Neural cell (in vitro differentiated cells): ENCODE results near the gene CHD6. TPM values are rescaled to one million over a fixed set of nuclear protein-coding genes. Genes with fewer than 3 reads are reported as not detected.

Experiments used
- H2AFZ ChIP-seq: fragments of 200-600, 300-800 bp; sonication (generic), shearing (Covaris generic); 2 replicates; pipeline ENCODE4 v1.6.0; 2014; ENCODE audit warnings: low read depth, mild to moderate bottlenecking, antibody characterized with exemption, low read length, moderate library complexity
- H3F3A ChIP-seq: fragments of 200-600 bp; shearing (Covaris generic); 2 replicates; pipeline ENCODE4 v1.6.1; 2016; ENCODE audit warnings: mild to moderate bottlenecking, moderate library complexity, mixed read lengths, antibody characterized with exemption, low read length; ENCODE audit not compliant: insufficient read depth, poor library complexity, severe bottlenecking
- H3K27ac ChIP-seq: fragments of 200-600, 300-800 bp; sonication (generic), shearing (Covaris generic); 2 replicates; pipeline ENCODE4 v1.5.1; 2014; ENCODE audit warnings: mild to moderate bottlenecking, low read length, moderate library complexity
- H3K27me3 ChIP-seq: fragments of 300-800, 200-600 bp; sonication (generic), shearing (Covaris generic); 2 replicates; pipeline ENCODE4 v1.6.0; 2014; ENCODE audit warnings: mild to moderate bottlenecking, low read depth, low read length, moderate library complexity; ENCODE audit not compliant: insufficient read depth
- H3K36me3 ChIP-seq: fragments of 300-800, 200-600 bp; sonication (generic), shearing (Covaris generic); 2 replicates; pipeline ENCODE4 v1.5.1; 2014; ENCODE audit warnings: mild to moderate bottlenecking, antibody characterized with exemption, low read length, moderate library complexity; ENCODE audit not compliant: insufficient read depth
- H3K4me2 ChIP-seq: fragments of 300-800, 200-600 bp; sonication (generic), shearing (Covaris generic); 2 replicates; pipeline ENCODE4 v1.6.0; 2014; ENCODE audit warnings: mild to moderate bottlenecking, low read length
- H3K4me3 ChIP-seq: fragments of 300-800, 200-600 bp; sonication (generic), shearing (Covaris generic); 2 replicates; pipeline ENCODE4 v1.5.1; 2014; ENCODE audit warnings: mild to moderate bottlenecking, low read length, moderate library complexity
- H3K79me2 ChIP-seq: fragments of 200-600 bp; shearing (Covaris generic); replicated peaks from 2 replicates; pipeline ENCODE4 v1.6.0; 2014; ENCODE audit warnings: mild to moderate bottlenecking, low read length, moderate library complexity; ENCODE audit not compliant: insufficient read depth
- H3K9ac ChIP-seq: fragments of 300-800, 200-600 bp; sonication (generic), shearing (Covaris generic); 2 replicates; pipeline ENCODE4 v1.6.1; 2016; ENCODE audit warnings: mild to moderate bottlenecking, low read length, mixed read lengths
- H3K9me2 ChIP-seq: fragments of 200-600 bp; shearing (Covaris generic); 2 replicates; pipeline ENCODE4 v1.6.1; 2016; ENCODE audit warnings: mild to moderate bottlenecking, low read length, mixed read lengths; ENCODE audit not compliant: insufficient read depth
- H3K9me3 ChIP-seq: fragments of 200-600, 300-800 bp; sonication (generic), shearing (Covaris generic); 2 replicates; pipeline ENCODE4 v1.6.1; 2016; ENCODE audit warnings: mild to moderate bottlenecking, mixed run types, low read length, moderate library complexity, mixed read lengths
- H4K20me1 ChIP-seq: fragments of 200-600 bp; shearing (Covaris generic); 2 replicates; pipeline ENCODE4 v1.6.1; 2016; ENCODE audit warnings: mild to moderate bottlenecking, mixed run types; ENCODE audit not compliant: insufficient read depth
- EP300 ChIP-seq: fragments of 450-650 bp; conservative IDR thresholded peaks from 2 replicates; pipeline ENCODE4 v1.6.1; 2014; ENCODE audit warnings: antibody characterized with exemption, mild to moderate bottlenecking, moderate library complexity; ENCODE audit not compliant: poor library complexity, severe bottlenecking
- EZH2 ChIP-seq: fragments of 200-600, 300-800 bp; shearing (Covaris generic), sonication (generic); IDR thresholded peaks from 2 replicates; pipeline ENCODE4 v1.6.1; 2014; ENCODE audit warnings: antibody characterized with exemption, low read length, borderline replicate concordance, mild to moderate bottlenecking; ENCODE audit not compliant: insufficient read depth, poor library complexity, severe bottlenecking
- MXI1 ChIP-seq: fragments of 450-650 bp; conservative IDR thresholded peaks from 2 replicates; pipeline ENCODE4 v1.6.1; 2014; ENCODE audit warnings: antibody characterized with exemption, mild to moderate bottlenecking; ENCODE audit not compliant: poor library complexity, severe bottlenecking
- POLR2AphosphoS5 ChIP-seq: IDR thresholded peaks from 2 replicates; pipeline ENCODE4 v1.6.1; 2012
- RAD21 ChIP-seq: fragments of 450-650 bp; conservative IDR thresholded peaks from 2 replicates; pipeline ENCODE4 v1.6.1; 2014; ENCODE audit warnings: antibody characterized with exemption, mild to moderate bottlenecking, moderate library complexity
- SMC3 ChIP-seq: fragments of 450-650 bp; conservative IDR thresholded peaks from 2 replicates; pipeline ENCODE4 v1.6.1; 2014; ENCODE audit warnings: antibody characterized with exemption, mild to moderate bottlenecking, moderate library complexity; ENCODE audit not compliant: poor library complexity
- TAF1 ChIP-seq: IDR thresholded peaks from 2 replicates; pipeline ENCODE4 v1.6.1; 2012; ENCODE audit warnings: low read depth
- polyA plus RNA-seq: library from polyadenylated mRNA; depleted of rRNA; stranded (reverse); fragments of >200 nt; gene quantifications from 2 replicates; pipeline ENCODE4 v1.2.3, GENCODE V29; 2014
- TF ChIP-seq, protein P1 (sequence below): fragments of 450-650 bp; IDR thresholded peaks from 2 replicates; pipeline ENCODE4 v1.5.1; 2014; ENCODE audit warnings: antibody characterized with exemption, mild to moderate bottlenecking, moderate library complexity; ENCODE audit not compliant: poor library complexity, severe bottlenecking
- TF ChIP-seq, protein P2 (sequence below): IDR thresholded peaks from 2 replicates; pipeline ENCODE4 v1.6.1; 2012; ENCODE audit warnings: borderline replicate concordance

The CHD6 gene
- polyA plus RNA-seq, 1 donor from 2014 or later: 22.9 TPM

DNA sequence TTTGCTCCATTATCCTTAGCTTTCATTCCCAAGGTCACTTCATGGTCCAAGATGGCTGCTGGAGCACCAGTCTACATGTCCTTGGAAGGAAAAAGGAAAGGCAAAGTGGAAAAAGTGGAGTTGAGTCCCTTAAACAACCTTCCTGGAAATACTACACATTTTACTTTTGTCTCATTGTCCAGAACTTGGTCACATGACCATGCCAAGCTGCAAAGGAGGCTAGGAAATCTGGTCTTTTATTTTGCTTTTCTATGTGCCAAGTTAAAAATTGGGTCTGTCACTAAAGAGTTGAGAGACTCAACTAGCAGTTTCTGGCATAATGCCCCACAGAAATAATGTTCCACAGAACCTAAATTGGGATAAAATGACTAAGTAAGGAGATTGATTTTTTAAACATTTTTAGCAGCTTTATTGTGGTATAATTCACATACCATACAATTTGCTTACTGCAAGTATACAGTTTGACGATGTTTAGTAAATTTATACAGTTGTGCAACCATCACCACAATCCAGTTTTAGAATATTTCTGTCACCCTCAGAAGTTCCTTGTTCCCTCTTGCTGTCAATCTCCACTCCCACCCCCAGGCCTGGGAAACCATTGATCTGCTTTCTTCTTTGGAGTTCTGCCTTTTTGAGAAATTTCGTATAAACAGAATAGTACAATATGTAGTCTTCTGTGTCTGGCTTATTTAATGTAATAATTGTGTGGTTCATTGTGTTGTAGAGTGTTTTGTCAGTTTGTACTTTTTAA is 5.6 kb upstream of the CHD6 start:
- no peak overlapping the region for H3K9ac ChIP-seq
- no peaks in the 10 kb centered on the region for H4K20me1 ChIP-seq
- H3F3A ChIP-seq: no peaks in the 10 kb centered on the region
- no peak overlapping the region for H3K27ac ChIP-seq
- H3K4me3 ChIP-seq: no peak overlapping the region
- no peaks in the 10 kb centered on the region for H3K27me3 ChIP-seq
- H3K9me3 ChIP-seq: no peaks in the 10 kb centered on the region
- no peaks in the 10 kb centered on the region for H3K79me2 ChIP-seq
- H3K36me3 ChIP-seq: no peaks in the 10 kb centered on the region
- H3K9me2 ChIP-seq: no peaks in the 10 kb centered on the region
- H2AFZ ChIP-seq: no peak overlapping the region
- H3K4me2 ChIP-seq: no peak overlapping the region
- TF ChIP-seq EP300 (no peak), TAF1 (no peak)

DNA sequence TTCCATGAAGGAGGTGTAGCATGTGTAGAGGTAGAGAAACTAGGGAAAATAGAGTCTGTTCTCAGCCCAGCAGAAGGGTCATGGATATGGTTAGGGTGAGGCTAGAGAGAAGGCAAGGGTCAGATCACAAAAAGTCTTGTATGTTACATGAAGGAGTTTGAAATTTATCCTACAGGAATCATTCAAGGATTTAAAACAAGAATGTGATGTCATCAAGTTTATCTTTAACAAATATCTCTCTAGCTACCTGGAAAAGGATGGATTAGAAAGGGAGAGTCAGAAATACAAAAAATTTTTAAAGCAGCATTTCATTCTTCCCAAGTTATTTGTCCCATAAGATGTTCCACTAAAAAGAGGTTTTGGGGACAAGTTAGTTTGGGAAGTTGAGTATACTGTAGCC is 4.4 kb upstream of the CHD6 start:
- H3K4me3 ChIP-seq: no peak overlapping the region
- H3K9me2 ChIP-seq: no peaks in the 10 kb centered on the region
- H3K36me3 ChIP-seq: no peaks in the 10 kb centered on the region
- H3K79me2 ChIP-seq: peaks cover under 1% of the 10 kb centered on the region
- no peak overlapping the region for H2AFZ ChIP-seq
- no peak overlapping the region for H3K27ac ChIP-seq
- no peak overlapping the region for H3K4me2 ChIP-seq
- H3F3A ChIP-seq: no peaks in the 10 kb centered on the region
- H3K9ac ChIP-seq: no peak overlapping the region
- TF ChIP-seq RAD21 (no peak), TAF1 (no peak), POLR2AphosphoS5 (no peak), EZH2 (no peak), MXI1 (no peak), EP300 (no peak), SMC3 (no peak)
- TF ChIP-seq, protein P1, sequence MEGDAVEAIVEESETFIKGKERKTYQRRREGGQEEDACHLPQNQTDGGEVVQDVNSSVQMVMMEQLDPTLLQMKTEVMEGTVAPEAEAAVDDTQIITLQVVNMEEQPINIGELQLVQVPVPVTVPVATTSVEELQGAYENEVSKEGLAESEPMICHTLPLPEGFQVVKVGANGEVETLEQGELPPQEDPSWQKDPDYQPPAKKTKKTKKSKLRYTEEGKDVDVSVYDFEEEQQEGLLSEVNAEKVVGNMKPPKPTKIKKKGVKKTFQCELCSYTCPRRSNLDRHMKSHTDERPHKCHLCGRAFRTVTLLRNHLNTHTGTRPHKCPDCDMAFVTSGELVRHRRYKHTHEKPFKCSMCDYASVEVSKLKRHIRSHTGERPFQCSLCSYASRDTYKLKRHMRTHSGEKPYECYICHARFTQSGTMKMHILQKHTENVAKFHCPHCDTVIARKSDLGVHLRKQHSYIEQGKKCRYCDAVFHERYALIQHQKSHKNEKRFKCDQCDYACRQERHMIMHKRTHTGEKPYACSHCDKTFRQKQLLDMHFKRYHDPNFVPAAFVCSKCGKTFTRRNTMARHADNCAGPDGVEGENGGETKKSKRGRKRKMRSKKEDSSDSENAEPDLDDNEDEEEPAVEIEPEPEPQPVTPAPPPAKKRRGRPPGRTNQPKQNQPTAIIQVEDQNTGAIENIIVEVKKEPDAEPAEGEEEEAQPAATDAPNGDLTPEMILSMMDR: no peak
- TF ChIP-seq, protein P2, sequence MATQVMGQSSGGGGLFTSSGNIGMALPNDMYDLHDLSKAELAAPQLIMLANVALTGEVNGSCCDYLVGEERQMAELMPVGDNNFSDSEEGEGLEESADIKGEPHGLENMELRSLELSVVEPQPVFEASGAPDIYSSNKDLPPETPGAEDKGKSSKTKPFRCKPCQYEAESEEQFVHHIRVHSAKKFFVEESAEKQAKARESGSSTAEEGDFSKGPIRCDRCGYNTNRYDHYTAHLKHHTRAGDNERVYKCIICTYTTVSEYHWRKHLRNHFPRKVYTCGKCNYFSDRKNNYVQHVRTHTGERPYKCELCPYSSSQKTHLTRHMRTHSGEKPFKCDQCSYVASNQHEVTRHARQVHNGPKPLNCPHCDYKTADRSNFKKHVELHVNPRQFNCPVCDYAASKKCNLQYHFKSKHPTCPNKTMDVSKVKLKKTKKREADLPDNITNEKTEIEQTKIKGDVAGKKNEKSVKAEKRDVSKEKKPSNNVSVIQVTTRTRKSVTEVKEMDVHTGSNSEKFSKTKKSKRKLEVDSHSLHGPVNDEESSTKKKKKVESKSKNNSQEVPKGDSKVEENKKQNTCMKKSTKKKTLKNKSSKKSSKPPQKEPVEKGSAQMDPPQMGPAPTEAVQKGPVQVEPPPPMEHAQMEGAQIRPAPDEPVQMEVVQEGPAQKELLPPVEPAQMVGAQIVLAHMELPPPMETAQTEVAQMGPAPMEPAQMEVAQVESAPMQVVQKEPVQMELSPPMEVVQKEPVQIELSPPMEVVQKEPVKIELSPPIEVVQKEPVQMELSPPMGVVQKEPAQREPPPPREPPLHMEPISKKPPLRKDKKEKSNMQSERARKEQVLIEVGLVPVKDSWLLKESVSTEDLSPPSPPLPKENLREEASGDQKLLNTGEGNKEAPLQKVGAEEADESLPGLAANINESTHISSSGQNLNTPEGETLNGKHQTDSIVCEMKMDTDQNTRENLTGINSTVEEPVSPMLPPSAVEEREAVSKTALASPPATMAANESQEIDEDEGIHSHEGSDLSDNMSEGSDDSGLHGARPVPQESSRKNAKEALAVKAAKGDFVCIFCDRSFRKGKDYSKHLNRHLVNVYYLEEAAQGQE: no peak
- no peaks in the 10 kb centered on the region for H3K9me3 ChIP-seq
- no peaks in the 10 kb centered on the region for H3K27me3 ChIP-seq
- no peaks in the 10 kb centered on the region for H4K20me1 ChIP-seq
